NCI-H1930 (cell line): ENCODE measurements around the gene KRT33A.
"Not testable (repeated sequence)": the region's sequence is repeated elsewhere in the genome, so short reads cannot be mapped to it uniquely, and the experiment has no call there.

Source experiments
- DNase-seq, 2 experiments: peaks; one replicate each; lab custom pipeline; 2025; lab: John Stamatoyannopoulos, UW

Gene KRT33A

DNA sequence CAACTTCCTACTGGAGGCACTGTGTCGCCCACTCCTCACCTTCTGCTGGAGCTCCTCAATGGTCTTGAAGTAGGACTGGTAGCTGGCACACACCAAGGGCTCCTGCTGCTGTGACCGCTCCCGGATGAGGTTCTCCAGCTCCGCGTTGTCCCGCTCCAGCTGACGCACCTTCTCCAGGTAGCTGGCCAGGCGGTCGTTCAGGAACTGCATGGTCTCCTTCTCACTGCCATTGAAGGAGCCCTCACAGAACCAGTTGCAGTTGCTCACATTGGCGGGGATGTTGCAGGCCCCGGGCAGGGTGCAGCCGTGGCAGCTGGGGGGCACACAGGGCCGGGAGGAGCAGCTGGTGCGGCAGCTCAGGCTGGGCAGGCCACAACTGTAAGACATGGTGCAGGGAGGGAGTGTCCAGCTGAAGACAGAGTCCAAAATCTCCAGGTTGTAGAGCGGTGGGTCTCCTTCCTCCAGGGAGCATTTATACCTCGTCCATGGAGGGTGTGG, at the start of gene KRT33A:
TSS of gene KRT33A (minus strand) at position 448 of the 498 bp plus-strand sequence. CDS start at position 387, 61 bp downstream.
- DNase-seq: not testable (repeated sequence)

DNA sequence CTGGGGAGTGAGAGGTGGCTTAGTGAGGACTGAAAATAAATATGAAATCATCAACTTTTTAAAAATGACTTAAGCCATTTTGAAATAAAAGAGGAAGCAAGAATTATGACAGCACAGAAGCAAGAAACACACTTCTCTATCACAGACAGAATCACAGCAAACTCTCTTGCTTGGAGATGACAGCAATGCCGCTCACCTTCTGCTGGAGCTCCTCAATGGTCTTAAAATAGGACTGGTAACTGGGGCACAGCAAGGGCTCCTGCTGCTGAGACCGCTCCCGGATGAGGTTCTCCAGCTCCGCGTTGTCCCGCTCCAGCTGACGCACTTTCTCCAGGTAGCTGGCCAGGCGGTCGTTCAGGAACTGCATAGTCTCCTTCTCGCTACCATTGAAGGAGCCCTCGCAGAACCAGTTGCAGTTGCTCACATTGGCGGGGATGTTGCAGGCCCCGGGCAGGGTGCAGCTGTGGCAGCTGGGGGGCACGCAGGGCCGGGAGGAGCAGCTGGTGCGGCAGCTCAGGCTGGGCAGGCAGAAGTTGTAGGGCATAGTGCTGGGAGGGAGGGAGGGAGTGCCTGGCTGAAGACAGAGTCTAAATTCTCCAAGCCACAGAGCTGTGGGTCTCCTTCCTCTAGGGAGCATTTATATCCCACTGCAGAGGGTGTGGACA, 46.5 kb upstream of the KRT33A start, which contains the start of gene KRT31:
TSS of gene KRT31 (minus strand) at position 613 of the 665 bp plus-strand sequence. CDS start at position 544, 69 bp downstream.
- no peak for DNase-seq

GRCh38 chr17:41396340-41396739, 45.7 kb upstream of the KRT33A start:
- no peak for DNase-seq

GRCh38 chr17:41395611-41396010, 45.0 kb upstream of the KRT33A start:
- no peak for DNase-seq

DNA sequence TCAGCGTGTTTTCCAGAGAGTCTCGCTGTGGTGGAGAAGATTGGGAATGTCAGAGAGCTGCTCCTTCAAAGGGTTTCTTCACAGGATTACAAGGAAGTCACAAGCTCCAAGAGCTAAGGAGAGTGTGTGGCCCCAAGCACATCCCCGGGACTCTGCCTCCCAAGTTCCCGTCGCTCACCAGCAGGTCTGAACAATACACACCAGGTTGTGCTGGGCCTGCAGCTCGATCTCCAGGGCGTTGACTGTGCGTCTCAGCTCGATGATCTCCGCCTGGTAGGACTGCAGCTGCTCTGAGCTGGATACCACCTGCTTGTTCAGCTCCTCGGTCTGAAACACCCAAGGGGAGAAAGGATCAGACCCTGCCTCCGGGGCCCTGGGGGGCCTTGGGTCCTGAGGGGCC, 44.4 kb upstream of the KRT33A start:
- not testable (repeated sequence) for DNase-seq

- DNase-seq: no peak
Observed at GRCh38 chr17:41394254-41394996, 43.8 kb upstream of the KRT33A start.

DNA sequence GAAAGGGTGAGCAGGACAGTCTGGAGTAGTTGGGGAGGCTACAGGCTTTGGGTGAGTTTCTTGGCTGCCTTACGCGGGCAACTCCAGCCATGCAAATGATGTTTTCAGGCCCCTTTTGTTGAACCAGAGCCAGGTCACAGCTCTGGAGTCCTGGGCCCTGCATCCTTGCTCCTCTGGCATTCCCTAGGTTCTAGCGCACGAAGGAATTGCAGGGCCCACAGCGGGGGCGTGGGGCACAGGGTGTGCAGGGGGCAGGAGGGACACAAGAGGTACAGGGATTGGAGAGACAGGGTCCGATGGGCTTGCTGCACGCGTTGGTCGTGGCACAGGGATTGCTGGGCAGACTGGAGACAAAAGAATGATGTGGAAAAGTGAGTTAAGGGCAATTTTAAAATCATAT, 43.2 kb upstream of the KRT33A start:
- no peak for DNase-seq

GRCh38 chr17:41393294-41393693, 42.7 kb upstream of the KRT33A start:
- no peak for DNase-seq

DNA sequence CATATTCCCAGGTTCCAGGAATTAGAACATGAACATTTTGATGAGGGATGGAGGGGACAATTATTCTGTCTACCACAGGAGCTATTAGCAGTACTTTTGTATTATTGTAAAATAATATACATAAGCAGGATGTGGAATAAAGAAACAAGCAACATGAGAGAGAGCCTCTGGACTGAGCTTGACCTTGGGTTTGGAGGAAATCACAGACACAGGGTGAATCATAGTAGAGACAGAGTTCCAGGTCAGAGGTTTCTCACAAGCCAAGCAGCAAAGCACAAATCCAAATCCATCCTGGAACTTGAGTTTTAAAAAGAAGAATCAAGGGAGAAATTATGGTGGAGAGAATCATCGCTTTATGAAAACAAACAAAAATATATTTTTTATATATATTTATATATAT, 41.6 kb upstream of the KRT33A start:
- no peak for DNase-seq

GRCh38 chr17:41391535-41391934, 40.9 kb upstream of the KRT33A start:
- no peak for DNase-seq

DNA sequence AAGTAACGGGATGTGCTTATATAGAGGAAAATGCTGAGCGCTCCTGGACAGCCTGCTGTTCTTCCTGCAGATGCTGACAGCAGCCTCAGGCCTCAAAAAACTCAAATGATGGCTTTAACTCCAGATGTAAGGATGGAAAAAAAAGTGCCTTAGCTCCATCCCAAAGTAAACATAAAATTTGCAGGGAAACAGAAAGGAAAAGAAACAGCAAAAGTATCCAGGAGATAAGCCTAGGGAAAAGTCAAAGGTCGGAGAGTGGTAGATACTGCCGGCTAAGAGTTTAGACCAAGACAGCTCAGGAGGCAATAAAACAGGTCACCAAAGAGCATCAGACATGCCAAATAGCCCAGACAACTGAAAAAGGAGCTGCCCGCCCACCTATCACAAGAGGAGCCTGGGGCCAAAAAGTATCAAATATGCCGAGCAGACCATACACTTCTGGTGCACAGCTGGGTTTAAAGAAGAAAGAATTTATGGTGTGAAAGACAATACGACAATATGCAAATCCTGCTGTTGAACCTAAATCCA, 39.8 kb upstream of the KRT33A start:
- DNase-seq: no peak

- no peak for DNase-seq
Observed at GRCh38 chr17:41387670-41388069, 37.0 kb upstream of the KRT33A start.

- DNase-seq: no peak
Observed at GRCh38 chr17:41386227-41386626, 35.6 kb upstream of the KRT33A start.

- no peak for DNase-seq
Observed at GRCh38 chr17:41383690-41384089, 33.1 kb upstream of the KRT33A start.

- no peak for DNase-seq
Observed at GRCh38 chr17:41382394-41382793, 31.8 kb upstream of the KRT33A start.

GRCh38 chr17:41381943-41382342, 31.3 kb upstream of the KRT33A start, which contains the start of gene KRT34:
TSS of gene KRT34 (minus strand) at chr17:41382306. CDS start at chr17:41382246, 60 bp downstream.
- DNase-seq: not testable (repeated sequence)

DNA sequence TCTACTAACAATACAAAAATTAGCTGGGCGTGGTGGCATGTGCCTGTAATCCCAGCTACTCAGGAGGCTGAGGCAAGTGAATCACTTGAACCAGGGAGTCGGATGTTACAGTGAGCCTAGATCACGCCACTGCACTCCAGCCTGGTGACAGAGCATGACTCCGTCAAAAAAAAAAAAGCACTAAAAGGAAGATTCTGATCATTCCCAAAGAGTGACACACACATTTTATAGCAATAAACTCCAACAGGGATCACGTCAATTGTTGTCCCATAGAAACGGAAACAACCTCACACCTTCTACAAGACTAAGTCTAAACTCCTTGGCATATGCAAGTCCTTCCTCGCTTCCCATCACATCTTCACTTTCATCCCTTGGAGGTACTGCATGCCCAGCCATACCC, 29.5 kb upstream of the KRT33A start:
- DNase-seq: not testable (repeated sequence)

DNA sequence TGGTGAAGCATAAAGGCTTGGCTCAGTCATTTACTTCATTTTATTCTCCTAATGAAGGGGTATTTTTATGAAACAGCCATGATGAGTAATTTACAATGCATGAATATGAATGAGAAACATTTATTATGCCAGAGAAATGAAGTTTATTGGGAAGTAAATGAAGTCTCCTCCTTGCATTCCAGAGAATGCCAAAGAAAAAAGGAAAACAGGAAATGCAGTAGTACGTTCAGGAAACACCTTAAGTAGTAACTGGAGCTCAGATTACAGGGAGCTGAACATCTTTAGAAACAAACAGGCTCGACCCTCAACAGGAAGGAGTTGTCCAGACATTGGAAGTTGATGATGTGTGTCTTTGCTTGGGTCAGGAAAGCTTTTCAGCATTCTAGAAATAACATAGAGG, 26.9 kb upstream of the KRT33A start:
- DNase-seq: no peak

DNA sequence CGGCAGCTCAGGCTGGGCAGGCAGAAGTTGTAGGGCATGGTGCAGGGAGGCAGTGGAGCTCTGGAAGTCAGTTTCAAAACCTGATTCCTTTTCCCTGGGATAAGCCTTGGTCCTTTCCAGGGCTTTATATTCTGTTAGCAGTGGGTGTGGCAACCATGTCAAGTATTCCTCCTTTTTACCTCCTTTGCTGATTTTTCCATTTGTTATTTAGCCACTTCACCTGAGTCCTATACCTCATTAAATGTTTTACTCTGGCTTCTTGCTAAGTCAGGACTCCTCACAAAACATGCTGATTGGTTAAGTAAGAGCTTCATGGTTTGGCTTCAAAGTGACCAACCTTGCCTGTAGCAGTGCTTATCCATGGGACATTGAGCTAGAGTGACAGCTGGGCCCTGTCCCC, 19.1 kb upstream of the KRT33A start, which contains the start of gene KRT33B:
TSS of gene KRT33B (minus strand) at position 101 of the 400 bp plus-strand sequence. CDS start at position 38, 63 bp downstream.
- DNase-seq: no peak

GRCh38 chr17:41369023-41369422, 18.4 kb upstream of the KRT33A start:
- DNase-seq: no peak

- DNase-seq: no peak
Observed at GRCh38 chr17:41367426-41368075, 16.9 kb upstream of the KRT33A start.

DNA sequence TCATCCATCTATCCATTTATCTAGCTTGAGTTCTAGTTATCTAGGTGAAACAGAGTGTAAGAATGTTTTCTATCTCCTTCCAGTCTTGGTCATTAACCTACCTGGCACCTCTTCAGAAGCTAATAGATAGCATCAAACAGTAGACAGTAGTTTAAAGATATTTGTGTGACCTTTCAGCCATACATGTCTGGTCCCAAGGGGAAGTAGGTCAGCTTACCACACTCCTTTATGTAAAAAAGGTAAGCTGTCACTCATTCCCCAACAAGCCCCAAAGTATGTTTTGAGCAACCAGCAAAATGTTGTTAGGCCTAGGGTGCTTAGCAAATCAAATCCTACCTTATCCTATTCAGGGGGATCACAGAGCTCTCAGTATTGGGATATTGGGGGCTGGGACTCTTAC, 15.4 kb upstream of the KRT33A start:
- no peak for DNase-seq
